HG02970 (cell line): ENCODE measurements around the gene C13orf46.
"Not testable (repeated sequence)": the region's sequence is repeated elsewhere in the genome, so short reads cannot be mapped to it uniquely, and the experiment has no call there.

ENCODE experiments used
- ATAC-seq: cut with Tn5 transposase; IDR thresholded peaks from one replicate; pipeline ENCODE4 v1.9.1; 2021; ENCODE audit warnings: mild to moderate bottlenecking, moderate library complexity, moderate number of reproducible peaks; ENCODE audit not compliant: unreplicated experiment, low FRiP score

The C13orf46 gene

DNA sequence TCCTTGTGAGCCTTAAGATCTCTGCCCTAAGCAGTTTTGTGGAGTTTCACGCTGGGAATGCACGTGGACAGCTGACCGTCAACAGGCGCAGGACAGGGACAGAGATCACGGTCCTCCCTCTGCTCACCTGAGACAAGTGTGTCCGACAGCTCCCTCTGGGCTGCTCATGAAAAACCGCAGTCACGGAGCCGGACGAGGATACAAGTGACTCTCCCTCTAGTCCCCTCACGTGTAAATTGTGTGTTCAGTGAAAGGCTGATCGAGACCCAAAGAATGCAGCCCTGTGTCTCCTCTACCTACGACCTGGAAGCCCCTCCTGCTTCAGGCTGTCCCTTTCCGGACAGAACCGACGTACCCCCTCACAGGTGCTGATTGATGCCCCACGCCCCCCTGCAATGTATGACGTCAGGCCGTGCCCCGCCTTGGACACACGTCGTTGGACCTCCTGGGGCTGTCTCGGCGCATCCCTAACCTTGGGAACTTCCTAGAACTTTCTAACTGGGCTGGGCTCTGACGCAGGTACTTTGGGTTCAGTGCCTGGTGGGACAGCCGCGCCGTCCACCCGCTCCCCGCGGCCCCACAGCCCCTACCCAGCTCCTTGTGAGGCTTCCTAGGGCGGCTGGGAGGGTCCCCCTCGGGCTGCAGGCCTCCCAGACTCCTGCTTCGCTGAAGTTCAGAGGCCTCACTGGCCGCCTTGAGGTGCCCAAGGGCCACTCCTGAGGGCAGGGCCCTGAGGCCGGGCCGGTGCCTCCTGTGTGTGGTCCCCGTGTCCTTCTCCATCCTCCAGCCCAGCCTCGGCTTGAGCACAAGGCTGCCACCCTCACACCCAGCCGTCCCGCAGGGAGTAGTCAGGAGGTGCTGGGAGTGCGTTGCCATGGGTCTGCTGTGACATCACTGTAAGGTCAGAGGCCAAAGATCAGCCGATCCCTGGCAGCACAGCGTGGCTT lies at the start of gene C13orf46:
TSS of gene C13orf46 (minus strand) at position 859 of the 947 bp plus-strand sequence. CDS start at position 780, 79 bp downstream.
- no peak for ATAC-seq

GRCh38 chr13:114022876-114023275 lies 49.0 kb upstream of the C13orf46 start:
- ATAC-seq: no peak

DNA sequence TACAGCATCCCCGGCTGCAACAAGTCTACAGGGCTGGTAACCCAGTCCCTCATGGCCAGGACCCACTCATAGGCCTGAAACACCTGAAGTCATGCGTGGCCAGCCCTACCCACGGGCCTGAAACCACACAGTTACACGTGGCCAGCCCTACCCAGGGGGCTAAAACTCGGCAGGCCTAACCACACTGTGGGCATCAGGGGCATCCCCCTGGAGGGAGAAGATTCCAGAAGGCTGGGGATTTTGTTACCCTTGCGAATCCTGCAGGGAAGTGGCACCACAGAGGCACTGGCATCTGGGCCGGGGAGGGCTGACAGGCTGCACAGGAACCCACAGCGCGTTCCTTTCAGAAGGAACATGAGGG lies 48.4 kb upstream of the C13orf46 start:
- no peak for ATAC-seq

GRCh38 chr13:114021464-114022308 lies 47.8 kb upstream of the C13orf46 start:
- no peak for ATAC-seq

DNA sequence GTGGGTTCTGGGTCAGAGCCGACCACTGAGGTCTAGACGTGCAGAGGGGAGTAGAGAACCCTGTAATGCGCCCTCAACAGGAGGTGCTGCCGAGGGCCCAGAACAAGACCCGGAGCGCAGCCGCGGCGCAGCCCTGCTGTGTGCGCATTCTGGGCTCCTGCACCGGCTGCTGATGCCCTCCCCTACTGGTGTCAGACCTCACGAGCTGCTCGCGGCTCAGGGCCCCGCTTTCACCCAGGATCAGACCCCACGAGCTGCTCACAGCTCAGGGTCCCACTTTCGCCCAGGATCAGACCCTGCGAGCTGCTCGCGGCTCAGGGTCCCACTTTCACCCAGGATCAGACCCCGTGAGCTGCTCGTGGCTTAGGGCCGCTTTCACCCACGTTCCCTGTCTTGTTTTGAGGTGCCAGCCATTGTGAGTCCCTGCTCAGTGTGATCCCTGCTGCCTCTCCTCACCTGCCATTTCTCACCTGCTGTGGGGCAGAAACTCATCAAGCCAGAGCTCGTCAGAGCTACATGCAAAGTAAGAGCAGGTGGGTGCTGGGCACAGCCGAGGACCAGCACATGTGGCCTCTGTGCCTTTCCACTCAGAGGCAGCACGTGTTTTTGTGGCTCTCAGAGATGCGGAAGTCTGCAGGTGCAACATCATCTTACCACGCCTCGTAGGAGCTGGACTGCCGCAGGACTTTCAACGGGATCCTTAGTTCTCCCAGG lies 47.0 kb upstream of the C13orf46 start:
- no peak for ATAC-seq

- ATAC-seq: not testable (repeated sequence)
These were observed 46.3 kb upstream of the C13orf46 start for GRCh38 chr13:114020134-114020533.

DNA sequence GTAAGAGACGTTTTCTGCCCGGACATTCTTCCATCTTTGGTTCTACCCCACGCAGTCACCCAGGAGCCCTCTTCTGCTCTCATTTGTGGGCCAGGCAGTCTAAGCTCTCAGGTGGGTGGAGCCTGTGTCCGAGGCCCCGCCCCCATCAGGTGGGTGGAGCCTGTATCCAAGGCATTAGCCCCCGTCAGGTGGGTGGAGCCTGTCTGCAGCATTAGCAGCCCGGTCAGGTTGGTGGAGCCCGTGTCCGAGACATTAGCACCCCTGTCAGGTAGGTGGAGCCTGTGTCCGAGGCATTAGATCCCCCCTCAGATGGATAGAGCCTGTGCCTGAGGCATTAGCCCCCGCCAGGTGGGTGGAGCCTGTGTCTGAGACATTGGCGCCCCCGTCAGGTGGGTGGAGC lies 45.5 kb upstream of the C13orf46 start:
- no peak for ATAC-seq

GRCh38 chr13:114018461-114019055 lies 44.7 kb upstream of the C13orf46 start:
- no peak for ATAC-seq

GRCh38 chr13:114017966-114018365 lies 44.1 kb upstream of the C13orf46 start:
- ATAC-seq: no peak

- ATAC-seq: no peak
These were observed 43.3 kb upstream of the C13orf46 start for GRCh38 chr13:114017028-114017630.

DNA sequence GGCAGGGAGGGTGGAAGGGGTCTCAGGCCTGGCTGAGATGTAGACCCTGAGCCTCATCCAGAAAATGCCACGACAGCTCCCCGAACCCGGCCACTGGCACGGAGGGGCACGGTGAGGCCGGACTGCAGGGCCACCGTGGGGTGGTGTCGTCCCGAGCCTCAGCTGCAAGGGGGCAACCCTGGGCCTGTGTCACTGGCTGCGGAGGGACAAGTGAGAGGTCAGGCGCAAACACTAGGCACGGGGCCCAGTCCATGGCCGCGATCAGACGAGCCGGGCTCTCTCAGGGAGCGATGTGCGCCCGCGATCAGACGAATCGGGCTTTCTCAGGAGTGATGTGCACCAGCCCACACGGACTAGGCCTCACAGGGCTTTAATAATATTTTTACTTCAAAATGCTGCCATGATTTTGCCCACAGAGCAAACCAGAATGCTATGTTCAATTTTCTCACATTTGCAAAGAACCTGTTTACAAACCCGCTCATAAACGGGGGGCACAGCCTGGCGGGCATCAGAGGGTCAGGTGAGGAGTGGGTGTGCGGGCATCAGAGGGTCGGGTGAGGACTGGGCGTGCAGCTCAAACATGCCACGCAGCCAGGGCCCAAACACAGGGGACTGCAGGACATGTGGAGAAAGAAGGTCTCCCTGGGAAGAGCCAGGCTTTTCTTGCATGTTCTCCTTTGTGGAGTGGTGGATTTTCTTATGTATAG lies 42.6 kb upstream of the C13orf46 start:
- ATAC-seq: no peak

- no peak for ATAC-seq
These were observed 42.1 kb upstream of the C13orf46 start for GRCh38 chr13:114015969-114016295.

GRCh38 chr13:114015111-114015968 lies 41.5 kb upstream of the C13orf46 start:
- ATAC-seq: no peak

DNA sequence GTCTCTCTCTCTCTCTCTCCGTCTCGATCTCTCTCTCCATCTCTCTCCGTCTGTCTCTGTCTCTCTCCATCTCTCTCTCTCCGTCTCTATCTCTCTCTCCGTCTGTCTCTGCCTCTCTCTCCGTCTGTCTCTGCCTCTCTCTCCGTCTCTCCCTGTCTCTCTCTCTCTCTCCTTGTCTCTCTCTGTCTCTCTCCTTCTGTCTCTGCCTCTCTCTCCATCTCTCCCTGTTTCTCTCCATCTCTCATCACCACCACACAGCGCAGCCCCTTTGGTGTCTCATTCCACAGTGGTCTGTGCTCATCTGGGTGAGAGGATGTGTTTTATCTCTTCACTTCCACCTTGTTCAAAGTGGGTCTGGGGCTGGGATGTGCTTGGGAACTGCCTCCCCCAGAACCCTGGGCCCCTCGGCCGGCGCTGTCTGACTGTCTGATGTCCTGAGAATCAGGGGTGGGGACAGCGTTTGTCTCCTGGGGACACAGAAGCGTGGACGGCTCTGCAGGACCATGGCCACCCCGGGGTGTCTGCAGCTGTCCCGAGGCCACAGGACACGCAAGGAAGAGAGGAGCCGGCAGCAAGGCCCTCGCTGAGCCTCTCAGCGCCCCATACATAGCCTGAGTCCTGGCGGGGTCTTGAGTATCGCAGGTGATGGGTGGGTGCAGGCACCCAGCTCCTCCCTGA lies 40.2 kb upstream of the C13orf46 start:
- no peak for ATAC-seq

DNA sequence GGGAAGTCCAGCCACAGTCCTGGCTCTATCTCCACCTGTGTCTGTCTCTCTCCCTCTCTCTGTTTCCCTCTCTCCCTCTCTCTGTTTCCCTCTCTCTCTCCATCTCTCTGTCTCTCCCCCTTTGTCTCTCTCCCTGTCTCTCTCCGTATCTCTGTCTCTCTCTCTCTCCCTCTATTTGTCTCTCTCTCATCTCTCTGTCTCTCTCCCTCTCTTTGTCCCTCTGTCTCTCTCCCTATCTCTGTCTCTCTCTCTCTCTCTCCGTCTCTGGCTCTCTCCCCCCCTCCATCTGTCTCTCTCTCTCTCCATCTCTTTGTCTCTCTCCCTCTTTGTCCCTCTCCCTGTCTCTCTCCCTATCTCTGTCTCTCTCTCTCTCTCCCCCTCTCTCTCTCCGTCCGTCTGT lies 39.5 kb upstream of the C13orf46 start:
- no peak for ATAC-seq

GRCh38 chr13:114012921-114013320 lies 39.0 kb upstream of the C13orf46 start:
- no peak for ATAC-seq

GRCh38 chr13:114012141-114012540 lies 38.3 kb upstream of the C13orf46 start:
- ATAC-seq: no peak

DNA sequence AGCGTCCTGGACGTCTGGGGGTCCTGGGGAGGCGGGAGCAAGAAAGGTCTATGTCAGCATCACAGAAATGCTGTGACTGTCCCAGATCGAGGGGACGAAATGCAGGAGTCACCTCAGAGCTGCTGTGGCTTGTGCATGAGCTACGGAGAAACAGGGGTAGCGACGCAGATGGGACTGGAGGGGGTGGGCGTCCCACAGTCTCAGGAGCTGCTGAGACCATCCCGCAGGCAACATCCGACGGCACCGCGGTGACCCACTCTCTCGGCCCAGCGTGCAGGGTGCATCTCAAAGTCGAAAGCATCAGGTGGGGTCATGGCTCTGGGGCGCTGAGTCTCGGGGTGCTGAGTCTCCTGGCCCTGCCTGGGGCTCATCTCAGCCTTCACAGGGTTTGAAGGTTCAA lies 37.4 kb upstream of the C13orf46 start:
- no peak for ATAC-seq
